Activated CD8-positive, alpha-beta memory T cell treated with anti-CD3 and anti-CD28 coated beads, Interleukin-2, amount 50 U/mL, for 24 hours (primary cell): Measurements from ENCODE around the gene LTN1.

Experiments used
- DNase-seq: peaks from one replicate; pipeline ENCODE4 v3.0.0-alpha.2; 2020; ENCODE audit errors: extremely low read depth

Gene LTN1

DNA sequence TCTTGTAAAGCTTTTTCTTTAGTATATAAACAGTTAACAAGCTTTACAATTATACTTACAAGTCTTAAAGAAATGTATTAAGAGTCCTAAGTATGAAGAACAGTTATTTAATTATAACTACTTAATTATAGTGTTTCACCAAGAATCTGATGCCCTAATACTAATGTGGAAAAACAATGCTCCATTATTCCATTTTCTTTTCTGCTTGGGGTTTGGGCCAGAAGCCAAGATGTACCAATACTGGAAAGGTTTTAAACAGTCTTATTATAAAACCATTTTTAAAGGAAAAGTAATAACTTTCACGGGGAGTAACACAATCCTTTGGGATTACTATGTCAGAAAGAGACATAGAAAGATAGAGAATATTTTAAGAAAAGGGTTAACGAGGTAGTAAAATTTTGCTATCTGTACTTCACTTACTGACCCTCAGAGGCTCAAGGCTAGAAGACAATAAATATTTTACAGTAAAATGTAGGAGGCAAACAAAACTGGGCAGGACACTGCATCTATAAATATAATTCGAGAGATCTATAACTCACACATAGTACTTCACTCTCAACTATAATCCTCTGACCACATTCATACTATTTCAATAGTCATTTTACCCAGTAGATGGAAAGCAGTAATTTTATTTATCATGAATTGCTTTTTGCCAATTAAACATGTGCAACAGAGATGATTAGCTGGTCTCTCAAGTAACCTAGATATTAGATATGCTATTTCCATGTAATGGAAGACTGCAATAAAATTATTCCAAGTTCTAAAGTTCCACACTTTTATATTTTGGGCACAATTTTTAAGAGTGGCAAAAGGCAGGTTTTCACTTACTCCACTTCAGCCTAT is 63.9 kb downstream of the LTN1 start:
- DNase-seq: no peak

DNA sequence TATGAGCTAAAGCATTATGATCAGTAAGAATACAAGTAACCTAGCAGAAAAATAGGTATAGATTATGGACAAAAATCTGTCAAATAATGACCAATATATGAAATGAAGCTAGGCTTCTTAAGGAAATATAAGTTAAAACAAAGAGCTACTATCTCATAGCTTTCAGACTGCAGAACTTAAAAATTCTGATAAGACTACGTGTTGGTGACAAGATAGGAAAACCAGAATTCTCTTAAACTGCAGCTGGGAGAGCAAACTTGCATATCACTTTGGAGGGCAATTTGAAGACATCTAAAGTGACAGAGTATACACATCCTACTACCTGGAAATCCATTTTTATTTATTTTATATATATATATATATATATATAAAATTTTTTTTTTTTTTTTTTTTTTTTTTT is 65.5 kb downstream of the LTN1 start:
- no peak for DNase-seq

DNA sequence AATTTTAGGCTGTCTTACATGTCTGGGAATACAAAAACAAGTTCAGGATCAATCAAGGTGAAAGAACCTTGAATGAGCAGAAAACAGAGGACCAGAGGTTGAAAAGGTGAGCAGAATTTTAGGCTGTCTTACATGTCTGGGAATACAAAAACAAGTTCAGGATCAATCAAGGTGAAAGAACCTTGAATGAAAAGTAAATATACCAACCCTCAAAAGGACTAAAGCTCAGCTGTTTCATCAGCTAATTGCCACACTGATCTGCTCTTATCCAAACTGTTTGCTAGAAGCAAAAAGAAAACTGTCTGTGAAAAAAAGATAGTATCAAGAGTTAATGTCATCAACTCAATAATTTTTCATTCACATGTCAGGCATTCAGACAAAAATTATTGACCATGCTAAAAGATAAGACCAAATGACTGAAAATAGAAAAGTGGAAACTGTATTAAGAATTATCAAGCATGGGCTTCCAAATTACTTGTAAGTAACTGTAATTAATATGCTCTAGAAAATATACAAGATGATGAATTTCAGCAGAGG is 69.2 kb downstream of the LTN1 start:
- no peak for DNase-seq

DNA sequence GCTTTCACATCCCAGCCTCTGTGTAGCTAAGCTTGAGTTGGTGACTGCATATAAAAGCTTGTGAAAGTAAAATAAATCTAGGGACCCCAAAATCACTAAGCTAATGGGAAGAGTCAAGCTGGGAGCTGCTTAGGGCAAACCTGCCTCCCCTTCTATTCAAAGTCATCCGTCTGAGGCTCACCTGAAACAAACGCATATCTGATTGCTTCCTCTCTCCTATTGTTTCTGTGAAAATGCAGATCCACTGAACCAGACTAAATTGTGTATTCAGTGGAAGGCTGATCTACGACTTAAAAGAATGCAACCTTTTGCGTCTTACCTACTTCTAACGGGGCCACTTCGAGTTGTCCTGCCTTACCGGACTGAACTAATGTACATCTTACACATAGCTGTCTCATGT is 70.3 kb downstream of the LTN1 start:
- DNase-seq: no peak

DNA sequence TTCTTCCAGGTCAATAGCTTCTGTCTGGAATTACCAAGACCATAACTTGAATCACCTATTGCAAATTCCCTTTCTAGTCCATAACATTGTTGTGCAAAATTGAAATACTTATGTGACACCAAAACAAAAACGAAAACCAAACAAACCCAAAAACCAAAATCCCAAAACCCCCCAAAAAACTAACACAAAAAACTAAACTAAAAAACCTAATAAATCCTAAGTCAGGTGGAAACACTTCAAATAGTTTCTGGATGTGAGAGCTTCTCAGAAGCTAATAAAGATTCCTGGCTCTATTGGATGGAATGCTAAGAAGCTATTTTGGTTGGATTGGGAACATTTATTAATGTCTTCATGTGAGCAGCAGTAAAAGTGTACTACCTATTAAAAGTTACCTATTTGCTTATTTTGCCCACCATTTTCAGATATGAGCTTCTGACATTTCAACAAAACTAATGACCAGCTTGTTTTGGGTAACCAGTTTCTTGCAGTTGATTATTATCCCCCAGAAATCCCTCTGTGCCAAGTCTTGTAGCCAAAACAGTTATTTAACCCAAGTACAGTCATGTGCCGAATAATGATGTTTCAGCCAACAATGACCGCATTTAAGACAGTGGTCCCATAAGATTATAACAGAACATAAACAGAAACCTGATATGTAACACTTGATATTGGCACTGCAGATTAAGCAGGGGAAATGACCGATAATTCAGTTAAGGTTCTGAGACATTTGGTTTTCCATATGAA is 76.4 kb downstream of the LTN1 start:
- DNase-seq: no peak

DNA sequence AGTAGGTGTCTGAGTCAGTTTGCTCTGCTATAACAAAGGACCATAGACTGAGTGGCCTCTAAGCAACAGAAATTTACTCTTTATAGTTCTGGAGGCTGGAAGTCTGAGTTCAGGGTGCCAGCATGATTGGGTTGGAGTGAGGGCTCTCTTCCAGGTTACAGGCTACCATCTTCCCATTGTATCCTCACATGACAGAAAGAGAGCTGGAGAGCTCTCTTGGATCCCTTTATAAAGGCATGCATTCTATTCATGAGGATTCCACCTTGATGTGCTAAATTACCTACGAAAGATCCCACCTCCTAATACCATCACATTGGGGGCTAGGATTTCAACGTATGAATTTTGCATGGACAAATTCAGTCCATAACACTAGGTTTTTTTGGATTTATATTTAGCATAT is 79.6 kb downstream of the LTN1 start:
- DNase-seq: no peak

DNA sequence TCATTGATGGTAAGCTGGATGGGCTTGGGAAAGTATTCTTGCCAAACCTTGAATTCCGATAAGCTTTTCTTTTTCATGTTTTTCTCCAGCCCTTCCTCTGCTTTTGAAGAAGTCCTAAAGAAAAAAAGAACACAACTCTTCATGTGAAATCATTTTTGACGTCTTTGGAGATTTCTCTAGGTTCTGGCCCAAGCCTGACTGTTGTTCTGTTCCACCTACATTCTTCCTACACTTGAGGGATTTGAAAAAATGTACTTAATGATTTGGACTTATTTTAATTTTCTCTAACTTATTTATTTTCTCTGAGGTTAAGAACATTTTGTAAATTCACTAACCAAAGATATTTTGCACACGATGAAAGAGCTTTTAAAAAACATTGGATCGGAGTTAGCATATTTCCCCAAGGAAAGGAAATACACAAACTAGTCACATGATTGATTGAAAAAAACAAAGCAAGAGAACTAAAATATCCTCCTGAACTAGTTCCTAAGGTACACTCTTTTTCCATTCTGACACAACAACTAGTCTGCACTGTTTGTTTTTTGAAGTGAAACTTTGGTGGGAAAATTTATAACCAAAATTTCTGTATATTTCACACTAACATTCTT is 82.3 kb downstream of the LTN1 start:
- DNase-seq: no peak

DNA sequence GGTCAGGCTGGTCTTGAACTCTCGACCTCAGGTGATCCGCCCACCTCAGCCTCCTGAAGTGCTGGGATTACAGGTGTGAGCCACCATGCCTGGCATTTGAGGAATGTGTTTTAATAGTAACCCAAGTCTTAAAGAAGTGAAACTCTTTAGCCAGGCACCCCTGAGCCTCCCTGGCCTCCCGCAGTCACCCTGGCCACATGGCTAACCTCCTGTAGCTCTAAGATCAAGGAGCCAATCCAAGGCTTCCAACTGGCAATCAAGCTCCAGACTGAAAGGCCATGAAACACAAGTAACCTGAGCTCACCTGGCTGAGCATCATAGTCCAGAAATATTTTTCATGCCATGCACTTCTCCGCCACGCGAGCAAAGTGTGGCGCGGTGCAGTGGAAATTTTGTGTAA is 84.3 kb downstream of the LTN1 start:
- DNase-seq: no peak

DNA sequence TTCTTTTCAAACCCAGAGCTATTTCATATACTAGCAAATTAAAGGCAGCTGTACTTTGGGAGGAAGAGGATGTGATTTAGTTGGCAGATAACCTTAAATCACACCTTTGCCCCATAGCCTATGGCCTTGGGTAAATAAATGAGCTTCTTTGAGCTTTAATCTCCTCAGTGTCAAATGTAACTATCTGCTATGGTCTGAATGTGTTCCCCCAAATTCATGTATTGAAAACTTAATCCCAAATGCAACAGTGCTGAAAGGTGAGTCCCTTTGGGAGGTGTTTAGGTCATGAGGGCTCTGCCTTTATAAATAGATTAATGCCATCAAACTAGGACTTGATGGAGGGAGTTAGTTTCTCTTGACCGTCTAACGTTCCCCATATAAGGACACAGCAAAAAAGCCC is 85.8 kb downstream of the LTN1 start:
- DNase-seq: no peak

DNA sequence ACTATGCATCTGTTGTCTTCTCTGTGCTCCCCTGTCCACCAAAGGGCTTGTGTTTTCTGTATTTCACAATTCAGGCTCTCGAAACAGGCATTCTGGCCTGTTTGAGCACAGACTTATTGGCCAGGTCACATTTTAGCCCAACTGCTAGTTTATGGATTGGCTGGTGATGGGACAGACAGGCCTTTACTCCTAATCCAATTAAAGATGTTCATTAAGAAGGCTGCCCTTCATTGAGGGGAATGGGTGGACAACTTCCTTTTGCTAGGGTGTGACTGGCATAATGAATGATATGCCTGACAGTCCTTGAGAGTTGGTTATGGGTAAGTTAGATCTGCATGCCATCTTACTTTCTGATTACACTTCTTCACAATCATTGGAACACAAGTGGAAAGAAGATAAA is 86.4 kb downstream of the LTN1 start:
- DNase-seq: no peak

DNA sequence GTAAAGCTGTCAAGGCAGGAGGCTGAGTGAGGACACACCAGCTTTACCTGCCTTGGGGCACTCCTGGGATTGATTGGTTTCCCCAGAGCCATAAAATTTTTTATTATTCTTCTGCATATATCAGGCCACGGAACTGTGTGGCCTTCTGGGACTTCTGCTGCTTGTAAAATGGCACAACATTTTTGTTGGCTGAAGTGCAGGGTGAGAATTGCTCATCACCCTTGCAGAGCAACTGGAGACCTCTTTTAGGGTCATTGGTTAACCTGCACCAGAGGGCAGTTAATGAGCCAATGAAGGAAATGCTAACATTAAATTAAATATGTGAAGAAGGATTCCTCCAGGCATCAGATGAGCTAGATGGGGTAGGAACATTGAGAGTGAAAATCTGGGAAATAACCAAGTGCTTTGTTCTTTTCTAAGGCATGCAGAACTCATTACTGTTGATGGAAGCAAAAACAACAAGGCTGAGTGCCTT is 87.7 kb downstream of the LTN1 start:
- no peak for DNase-seq

DNA sequence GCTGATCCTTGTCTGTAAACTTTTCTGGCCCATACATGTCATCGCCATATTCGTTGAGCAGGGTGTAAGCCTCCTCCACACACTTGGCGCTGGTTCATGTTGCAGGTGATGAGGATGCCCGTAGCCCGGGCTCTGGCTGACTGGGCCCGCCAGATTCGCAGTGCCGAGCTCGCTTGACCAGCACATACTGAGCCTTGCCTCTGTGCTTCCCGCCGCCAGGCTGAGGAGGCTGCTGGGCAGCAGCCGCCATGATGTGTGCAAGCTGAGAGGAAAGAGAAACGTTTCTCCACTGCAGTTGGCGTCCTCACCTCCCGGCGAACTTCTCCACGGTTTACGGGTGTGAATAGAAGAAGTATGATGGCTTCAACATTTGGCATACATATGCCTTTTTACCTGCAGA is 89.2 kb downstream of the LTN1 start:
- DNase-seq: no peak

DNA sequence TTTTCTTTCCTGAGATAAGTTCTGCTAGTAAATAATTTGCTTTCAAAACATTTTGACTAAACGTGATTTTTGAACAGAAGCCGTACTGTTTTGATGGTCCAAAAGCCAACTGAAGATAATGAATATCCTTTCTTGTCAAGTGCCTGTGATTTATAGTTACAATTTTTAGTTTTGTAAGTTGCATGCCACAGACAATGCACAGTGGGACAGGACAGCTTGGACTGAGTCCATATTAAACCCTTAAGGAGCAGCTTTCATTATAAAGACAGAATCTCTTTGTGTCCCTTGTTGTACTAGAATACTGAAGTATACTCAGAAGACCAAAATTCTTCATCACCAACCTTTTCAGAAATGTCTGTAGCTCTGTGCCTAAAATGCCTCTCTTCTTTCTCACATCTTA is 92.2 kb downstream of the LTN1 start:
- no peak for DNase-seq

DNA sequence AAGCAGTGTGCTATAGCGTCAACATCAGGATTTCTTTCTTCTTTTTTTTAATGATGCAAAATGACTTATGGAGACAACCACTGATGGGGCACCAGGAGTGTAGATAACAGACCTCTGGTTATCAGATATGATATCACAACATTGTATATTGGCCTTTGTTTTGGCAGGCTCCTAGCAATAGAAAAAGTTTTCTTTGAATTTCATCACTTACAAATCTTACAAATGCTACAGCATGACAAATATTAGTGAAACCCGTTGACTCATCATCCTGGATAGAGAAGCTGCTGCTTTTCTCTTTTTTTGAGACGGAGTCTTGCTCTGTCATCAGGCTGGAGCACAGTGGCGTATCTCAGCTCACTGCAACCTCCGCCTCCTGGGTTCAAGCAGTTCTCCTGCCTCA is 92.9 kb downstream of the LTN1 start:
- no peak for DNase-seq

DNA sequence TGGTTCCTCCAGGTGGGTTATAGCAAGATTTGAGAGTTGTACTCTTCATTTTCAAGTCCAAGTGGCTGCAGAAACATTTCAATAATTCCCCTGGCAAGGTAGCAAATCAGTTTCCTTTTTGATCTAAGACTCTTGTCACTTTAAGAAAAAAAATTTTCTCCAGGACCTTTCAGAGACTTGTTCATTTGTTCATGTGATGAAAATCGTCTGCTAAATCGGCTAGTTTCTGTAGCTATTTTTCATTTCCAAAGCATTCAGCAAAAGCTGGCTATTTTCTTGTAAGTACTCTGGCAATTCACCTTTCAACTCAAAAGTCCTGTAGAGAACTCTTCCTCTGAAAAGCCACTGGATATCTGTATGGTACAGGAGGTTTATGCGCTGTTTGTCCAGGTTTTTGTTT is 93.5 kb downstream of the LTN1 start:
- no peak for DNase-seq

DNA sequence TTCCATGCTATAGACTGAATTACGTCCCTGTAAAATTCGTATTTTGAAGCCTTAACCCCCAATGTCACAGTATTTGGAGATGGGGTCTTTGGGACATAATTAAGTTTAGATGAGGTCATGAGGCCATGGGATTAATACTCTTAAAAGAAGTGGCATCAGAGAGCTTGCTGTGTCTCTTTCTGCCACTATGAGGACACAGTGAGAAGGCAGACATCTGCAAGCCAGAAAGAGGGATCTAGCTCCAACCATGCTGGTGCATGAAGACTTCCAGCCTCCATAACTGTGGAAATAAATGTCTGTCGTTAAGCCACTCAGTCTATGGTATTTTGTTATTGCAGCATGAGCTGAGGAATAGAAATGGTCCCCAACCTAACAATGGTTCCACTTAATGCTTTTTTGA is 99.0 kb downstream of the LTN1 start:
- DNase-seq: no peak

DNA sequence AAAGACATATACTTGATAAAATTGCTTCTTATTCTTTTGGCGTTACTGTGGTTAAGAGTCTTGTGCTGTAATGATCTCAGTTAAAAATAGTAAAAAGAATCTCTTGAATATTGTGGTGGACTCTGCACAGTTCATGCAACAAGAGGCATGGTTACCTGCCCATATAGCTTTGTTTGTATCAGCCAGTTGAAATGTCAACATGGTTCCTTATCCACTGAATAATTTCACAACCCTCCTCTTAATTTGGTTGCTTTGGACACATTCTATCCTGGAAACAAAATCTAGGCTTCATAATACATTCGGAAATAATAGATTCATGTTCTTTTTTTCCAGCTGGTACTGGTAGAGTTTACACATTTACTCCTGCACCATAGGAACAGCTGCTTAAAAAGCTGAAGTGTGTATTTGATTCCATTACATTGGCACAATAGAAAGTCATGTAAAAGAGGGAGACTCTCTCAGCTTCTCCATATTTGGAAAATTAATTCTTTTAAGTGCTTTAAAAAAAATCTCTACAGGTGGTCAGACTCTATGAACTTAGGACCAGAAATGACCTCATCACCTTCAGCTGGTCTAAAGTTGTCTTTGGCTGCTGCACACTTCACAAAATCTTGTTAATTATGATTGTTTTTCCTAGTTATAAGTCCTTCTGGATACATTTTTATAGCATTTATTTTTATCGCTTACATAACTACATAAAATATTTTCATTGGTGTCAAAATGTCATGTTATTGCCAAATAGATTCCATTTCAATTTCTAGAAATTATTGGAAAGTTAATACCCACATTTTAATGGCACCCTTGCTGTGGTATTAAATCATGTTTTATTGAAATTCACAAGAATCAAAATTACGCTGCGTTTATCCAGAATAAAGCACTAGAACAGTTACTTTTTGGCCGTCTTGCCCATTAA is 100.2 kb downstream of the LTN1 start:
- DNase-seq: no peak

DNA sequence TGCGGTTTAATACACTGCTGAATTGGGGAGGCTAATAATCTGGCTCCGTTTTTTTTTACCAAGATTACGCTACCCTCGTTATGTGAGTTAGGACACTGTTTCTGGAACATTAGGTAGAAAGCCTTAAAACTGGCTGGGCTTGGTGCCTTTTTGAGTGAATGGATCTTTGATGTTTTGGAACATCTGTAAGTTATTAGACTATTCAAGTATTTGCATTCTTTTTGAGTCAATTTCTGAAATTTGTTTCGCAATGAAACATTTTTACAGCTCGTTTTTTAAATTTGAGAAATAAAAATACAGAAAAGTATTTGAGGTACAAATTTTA is 106.9 kb downstream of the LTN1 start:
- no peak for DNase-seq

DNA sequence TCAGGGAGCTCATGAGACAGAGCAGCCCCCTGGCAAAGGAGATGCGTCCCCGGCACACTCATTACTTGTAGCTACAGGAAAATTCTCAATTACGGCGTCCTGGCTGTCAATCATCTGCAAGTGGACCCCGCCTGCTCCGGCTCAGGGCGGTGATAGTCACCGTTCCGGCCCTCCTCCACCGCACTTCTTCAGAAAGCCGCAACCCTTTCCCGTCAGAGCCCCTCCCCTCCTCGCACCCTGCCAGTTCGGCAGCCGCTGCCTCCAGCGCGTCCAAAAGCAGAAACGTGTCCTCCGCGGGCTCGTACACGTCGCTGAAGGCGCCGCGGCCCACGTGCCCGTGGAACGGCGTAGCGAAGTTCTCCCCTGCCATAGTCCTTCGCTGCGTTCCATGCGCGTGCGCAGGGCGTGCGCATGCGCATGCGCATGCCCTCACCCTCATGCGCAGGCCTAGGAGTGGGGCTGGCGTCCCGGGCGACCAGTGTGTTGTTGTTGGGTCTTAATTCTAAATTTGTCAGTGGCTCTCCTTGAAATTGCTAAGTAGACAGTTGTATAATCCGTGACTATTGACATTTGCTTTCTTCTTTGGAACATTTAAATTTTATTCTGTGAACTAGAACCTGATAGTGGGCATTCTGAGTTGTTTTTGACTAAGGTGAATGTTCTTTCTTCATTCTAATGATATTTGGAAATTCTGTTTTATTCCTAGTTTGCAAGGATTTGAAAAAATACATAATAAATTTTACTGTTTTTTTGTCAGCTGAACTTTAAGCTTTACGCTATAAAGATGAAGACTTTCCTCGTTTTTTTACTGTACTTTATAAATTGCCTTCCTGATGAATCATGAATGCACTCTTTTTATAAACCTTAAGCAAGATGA is 107.5 kb downstream of the LTN1 start:
- peak; percentile 81 for DNase-seq

DNA sequence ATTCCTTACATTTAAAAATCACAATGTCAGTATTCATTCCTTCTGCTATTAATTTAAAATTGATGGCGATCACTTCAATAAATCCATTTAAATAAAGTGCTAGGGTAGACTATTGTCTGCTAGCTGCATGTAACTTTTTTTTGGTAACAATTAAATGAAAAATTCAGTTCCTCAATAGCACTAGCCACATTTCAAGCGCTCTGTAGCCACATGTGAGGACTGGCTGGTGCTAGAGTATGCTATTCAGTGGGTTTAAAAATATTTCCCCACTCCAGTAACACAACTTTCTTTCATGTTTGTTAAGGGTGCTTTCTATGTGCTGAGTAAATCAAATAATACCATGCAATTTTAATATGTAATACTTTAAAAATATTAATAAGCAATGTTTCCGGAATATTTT is 108.2 kb downstream of the LTN1 start:
- no peak for DNase-seq

DNA sequence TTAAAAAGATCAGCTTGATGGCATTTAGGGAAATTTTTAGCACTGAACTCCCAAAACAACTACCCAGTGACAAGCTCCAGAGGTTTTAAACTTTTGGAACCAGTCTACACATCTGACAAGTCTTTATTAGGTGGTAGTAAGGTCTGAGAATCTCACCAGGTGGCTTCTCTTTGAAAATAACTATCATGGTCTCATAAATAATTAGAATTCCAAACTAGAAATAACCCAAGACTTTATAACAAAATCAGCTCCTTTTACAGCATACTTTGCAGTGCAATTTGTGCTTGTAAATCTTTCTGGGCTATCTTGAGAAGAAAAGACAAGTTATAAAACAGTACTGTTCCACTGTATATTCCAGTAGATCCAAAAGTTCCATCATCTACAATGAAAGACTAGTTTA is 108.7 kb downstream of the LTN1 start:
- DNase-seq: no peak
